ENCODE results near the gene UBASH3B. TPM values are rescaled to one million over a fixed set of nuclear protein-coding genes. Genes with fewer than 3 reads are reported as not detected.

UBASH3B gene
- total and polyA plus RNA-seq, 7 donors, result 1.4 to 17.5 (median 8.5) TPM

GRCh38 chr11:122697636-122698167, 42.2 kb downstream of the UBASH3B start:
- TF ChIP-seq CTCF (IDR thresholded peaks at IDR 0.05), result no peak
- no peaks in the 10 kb centered on the region for H3K4me1 ChIP-seq
- DNase-seq (no peak), ATAC-seq (no peak)
- H3K4me3 ChIP-seq, result no peak overlapping the region
- WGBS, 3 donors, result 79 to 83% (median 80%) methylated on average over 8 of the region's 8 CpGs
- intact Hi-C loops (cut with DNase I), result no loop called here
- H3K27ac ChIP-seq, result no peak overlapping the region
- H3K27me3 ChIP-seq (ENCODE audit: insufficient read depth in 3 of 3, low read length in 2 of 3), result no peaks in the 10 kb centered on the region
- H3K9me3 ChIP-seq, result no peaks in the 10 kb centered on the region
- H3K36me3 ChIP-seq (ENCODE audit: insufficient read depth in 1 of 2, low read depth in 1 of 2), result no peaks in the 10 kb centered on the region

GRCh38 chr11:122698392-122698791, 42.9 kb downstream of the UBASH3B start:
- no peak overlapping the region for H3K27ac ChIP-seq
- DNase-seq (no peak), ATAC-seq (no peak)
- H3K4me1 ChIP-seq, result no peaks in the 10 kb centered on the region
- intact Hi-C loops (cut with DNase I), result no loop called here
- no peaks in the 10 kb centered on the region for H3K27me3 ChIP-seq (ENCODE audit: insufficient read depth in 3 of 3, low read length in 2 of 3)
- 84 to 94% (median 92%) methylated on average over 3 of the region's 3 CpGs for WGBS, 3 donors
- no peaks in the 10 kb centered on the region for H3K36me3 ChIP-seq (ENCODE audit: insufficient read depth in 1 of 2, low read depth in 1 of 2)
- H3K4me3 ChIP-seq, result no peak overlapping the region
- H3K9me3 ChIP-seq, result no peaks in the 10 kb centered on the region
- TF ChIP-seq CTCF (IDR thresholded peaks at IDR 0.05), result no peak

- WGBS, 3 donors, result 93 to 96% (median 94%) methylated on average over 3 of the region's 3 CpGs
- Histone ChIP-seq H3K4me3 (no peak overlapping the region), H3K27ac (no peak overlapping the region), H3K27me3 (ENCODE audit: insufficient read depth in 3 of 3, low read length in 2 of 3) (no peaks in the 10 kb centered on the region), H3K4me1 (no peaks in the 10 kb centered on the region), H3K36me3 (ENCODE audit: insufficient read depth in 1 of 2, low read depth in 1 of 2) (no peaks in the 10 kb centered on the region), H3K9me3 (no peaks in the 10 kb centered on the region)
- no peak for DNase-seq
- no peak for ATAC-seq
- TF ChIP-seq CTCF (IDR thresholded peaks at IDR 0.05), result no peak
- intact Hi-C loops (cut with DNase I), result no loop called here
Measured at GRCh38 chr11:122700666-122701065, 45.1 kb downstream of the UBASH3B start.

GRCh38 chr11:122701143-122701542, 45.6 kb downstream of the UBASH3B start:
- H3K36me3 ChIP-seq (ENCODE audit: insufficient read depth in 1 of 2, low read depth in 1 of 2), result no peaks in the 10 kb centered on the region
- no peaks in the 10 kb centered on the region for H3K4me1 ChIP-seq
- DNase-seq (no peak), ATAC-seq (no peak)
- no peak overlapping the region for H3K4me3 ChIP-seq
- H3K27ac ChIP-seq, result no peak overlapping the region
- intact Hi-C loops (cut with DNase I), result no loop called here
- 57 to 66% (median 65%) methylated on average over 4 of the region's 4 CpGs for WGBS, 3 donors
- H3K27me3 ChIP-seq (ENCODE audit: insufficient read depth in 3 of 3, low read length in 2 of 3), result no peaks in the 10 kb centered on the region
- TF ChIP-seq CTCF (IDR thresholded peaks at IDR 0.05), result no peak
- no peaks in the 10 kb centered on the region for H3K9me3 ChIP-seq
